ENCODE data around the gene DSG2.
"Not testable (repeated sequence)": the region's sequence is repeated elsewhere in the genome, so short reads cannot be mapped to it uniquely, and the experiment has no call there.

DSG2 gene

GRCh38 chr18:31507124-31507523, 9.1 kb downstream of the DSG2 start:
- not testable (repeated sequence) for H3K9me3 Mint-ChIP-seq; ATAC-seq (replicated peaks); H3K4me1 Mint-ChIP-seq (ENCODE audit: low read depth in 2 of 2); H3K4me3 Mint-ChIP-seq; DNase-seq; H3K36me3 Mint-ChIP-seq (ENCODE audit: insufficient read depth); H3K27me3 Mint-ChIP-seq; H3K27ac Mint-ChIP-seq

GRCh38 chr18:31508781-31509180, 10.8 kb downstream of the DSG2 start:
- Mint-ChIP-seq H3K9me3 (peaks cover 0 to 1% of the 10 kb centered on the region in 2 donors), H3K27ac (no peak overlapping the region), H3K36me3 (ENCODE audit: insufficient read depth) (no peaks in the 10 kb centered on the region), H3K27me3 (peaks cover 7 to 9% of the 10 kb centered on the region in 2 donors), H3K4me1 (ENCODE audit: low read depth in 2 of 2) (no peaks in the 10 kb centered on the region), H3K4me3 (no peak overlapping the region)
- no peak for ATAC-seq (replicated peaks)
- no peak for DNase-seq

- Mint-ChIP-seq H3K4me3 (no peak overlapping the region), H3K36me3 (ENCODE audit: insufficient read depth) (no peaks in the 10 kb centered on the region)
Observed at GRCh38 chr18:31509571-31509970, 11.6 kb downstream of the DSG2 start.

GRCh38 chr18:31510319-31510718, 12.3 kb downstream of the DSG2 start:
- H3K27ac Mint-ChIP-seq: no peak overlapping the region
- H3K4me1 Mint-ChIP-seq (ENCODE audit: low read depth in 2 of 2): no peaks in the 10 kb centered on the region
- no peak for ATAC-seq (replicated peaks)
- H3K4me3 Mint-ChIP-seq: no peak overlapping the region
- DNase-seq: no peak
- H3K27me3 Mint-ChIP-seq: peaks cover 7 to 9% of the 10 kb centered on the region in 2 donors
- H3K36me3 Mint-ChIP-seq (ENCODE audit: insufficient read depth): no peaks in the 10 kb centered on the region
- peaks cover 0 to 1% of the 10 kb centered on the region in 2 donors for H3K9me3 Mint-ChIP-seq

More at GRCh38 chr18:31509571-31509970, 11.6 kb downstream of the DSG2 start:
- Mint-ChIP-seq H3K27me3 (peaks cover 7 to 9% of the 10 kb centered on the region in 2 donors), H3K27ac (no peak overlapping the region), H3K9me3 (peaks cover 0 to 1% of the 10 kb centered on the region in 2 donors), H3K4me1 (ENCODE audit: low read depth in 2 of 2) (no peaks in the 10 kb centered on the region)
- no peak for ATAC-seq (replicated peaks)
- DNase-seq: no peak

- Mint-ChIP-seq H3K27ac (no peak overlapping the region), H3K4me3 (no peak overlapping the region), H3K36me3 (ENCODE audit: insufficient read depth) (no peaks in the 10 kb centered on the region), H3K27me3 (peaks cover 7 to 9% of the 10 kb centered on the region in 2 donors), H3K9me3 (peaks cover 0 to 1% of the 10 kb centered on the region in 2 donors), H3K4me1 (ENCODE audit: low read depth in 2 of 2) (no peaks in the 10 kb centered on the region)
- no peak for DNase-seq
- ATAC-seq (replicated peaks): no peak
Observed at GRCh38 chr18:31511098-31511497, 13.1 kb downstream of the DSG2 start.

- H3K9me3 Mint-ChIP-seq: peaks cover 0 to 1% of the 10 kb centered on the region in 2 donors
- no peaks in the 10 kb centered on the region for H3K36me3 Mint-ChIP-seq (ENCODE audit: insufficient read depth)
- DNase-seq (no peak), ATAC-seq (replicated peaks) (no peak)
- no peak overlapping the region for H3K27ac Mint-ChIP-seq
- H3K4me1 Mint-ChIP-seq (ENCODE audit: low read depth in 2 of 2): no peaks in the 10 kb centered on the region
- H3K4me3 Mint-ChIP-seq: no peak overlapping the region
- peaks cover 7 to 9% of the 10 kb centered on the region in 2 donors for H3K27me3 Mint-ChIP-seq
Observed at GRCh38 chr18:31512203-31512764, 14.3 kb downstream of the DSG2 start.

GRCh38 chr18:31513189-31513935, 15.4 kb downstream of the DSG2 start:
- no peak for DNase-seq
- no peaks in the 10 kb centered on the region for H3K4me1 Mint-ChIP-seq (ENCODE audit: low read depth in 2 of 2)

GRCh38 chr18:31516437-31516836, 18.5 kb downstream of the DSG2 start:
- no peaks in the 10 kb centered on the region for H3K9me3 Mint-ChIP-seq
- no peak overlapping the region for H3K4me3 Mint-ChIP-seq
- DNase-seq (no peak), ATAC-seq (replicated peaks) (no peak)
- no peak overlapping the region for H3K27ac Mint-ChIP-seq
- H3K36me3 Mint-ChIP-seq (ENCODE audit: insufficient read depth): no peaks in the 10 kb centered on the region
- H3K4me1 Mint-ChIP-seq (ENCODE audit: low read depth in 2 of 2): no peaks in the 10 kb centered on the region
- H3K27me3 Mint-ChIP-seq: peaks cover 7 to 9% of the 10 kb centered on the region in 2 donors

More at GRCh38 chr18:31513189-31513935, 15.4 kb downstream of the DSG2 start:
- Mint-ChIP-seq H3K4me3 (no peak overlapping the region), H3K27ac (no peak overlapping the region), H3K36me3 (ENCODE audit: insufficient read depth) (no peaks in the 10 kb centered on the region), H3K9me3 (peaks cover 0 to 1% of the 10 kb centered on the region in 2 donors), H3K27me3 (peaks cover 7 to 9% of the 10 kb centered on the region in 2 donors)
- no peak for ATAC-seq (replicated peaks)

GRCh38 chr18:31526374-31526773, 28.4 kb downstream of the DSG2 start:
- H3K4me1 Mint-ChIP-seq (ENCODE audit: low read depth in 2 of 2): no peaks in the 10 kb centered on the region
- H3K4me3 Mint-ChIP-seq: no peak overlapping the region
- no peaks in the 10 kb centered on the region for H3K9me3 Mint-ChIP-seq
- DNase-seq (no peak), ATAC-seq (replicated peaks) (no peak)
- no peak overlapping the region for H3K27ac Mint-ChIP-seq
- peaks cover 0 to 29% of the 10 kb centered on the region in 2 donors for H3K27me3 Mint-ChIP-seq
- no peaks in the 10 kb centered on the region for H3K36me3 Mint-ChIP-seq (ENCODE audit: insufficient read depth)

GRCh38 chr18:31533236-31533635, 35.3 kb downstream of the DSG2 start:
- no peak for ATAC-seq (replicated peaks)
- H3K27ac Mint-ChIP-seq: no peak overlapping the region
- H3K9me3 Mint-ChIP-seq: no peaks in the 10 kb centered on the region
- no peaks in the 10 kb centered on the region for H3K36me3 Mint-ChIP-seq (ENCODE audit: insufficient read depth)
- DNase-seq: no peak
- H3K4me1 Mint-ChIP-seq (ENCODE audit: low read depth in 2 of 2): no peaks in the 10 kb centered on the region
- no peak overlapping the region for H3K4me3 Mint-ChIP-seq
- H3K27me3 Mint-ChIP-seq: peaks cover 0 to 5% of the 10 kb centered on the region in 2 donors

- DNase-seq: no peak
- ATAC-seq (replicated peaks): no peak
- H3K4me3 Mint-ChIP-seq: no peak overlapping the region
- peaks cover 0 to 16% of the 10 kb centered on the region in 2 donors for H3K27me3 Mint-ChIP-seq
- H3K9me3 Mint-ChIP-seq: no peaks in the 10 kb centered on the region
- peaks cover 0 to 1% of the 10 kb centered on the region in 2 donors for H3K4me1 Mint-ChIP-seq (ENCODE audit: low read depth in 2 of 2)
- no peaks in the 10 kb centered on the region for H3K36me3 Mint-ChIP-seq (ENCODE audit: insufficient read depth)
- H3K27ac Mint-ChIP-seq: no peak overlapping the region
Observed at GRCh38 chr18:31538837-31539236, 40.9 kb downstream of the DSG2 start.

- Mint-ChIP-seq H3K36me3 (ENCODE audit: insufficient read depth) (no peaks in the 10 kb centered on the region), H3K4me1 (ENCODE audit: low read depth in 2 of 2) (peaks cover 0 to 1% of the 10 kb centered on the region in 2 donors), H3K9me3 (no peaks in the 10 kb centered on the region), H3K27me3 (no peaks in the 10 kb centered on the region), H3K4me3 (no peak overlapping the region), H3K27ac (no peak overlapping the region)
- DNase-seq (no peak), ATAC-seq (replicated peaks) (no peak)
Observed at GRCh38 chr18:31546476-31546875, 48.5 kb downstream of the DSG2 start.

- no peaks in the 10 kb centered on the region for H3K36me3 Mint-ChIP-seq (ENCODE audit: insufficient read depth)
- H3K27me3 Mint-ChIP-seq: peaks cover 8 to 9% of the 10 kb centered on the region in 2 donors
- no peak for DNase-seq
- H3K4me3 Mint-ChIP-seq: no peak overlapping the region
- no peak overlapping the region for H3K27ac Mint-ChIP-seq
- no peaks in the 10 kb centered on the region for H3K4me1 Mint-ChIP-seq (ENCODE audit: low read depth in 2 of 2)
- no peaks in the 10 kb centered on the region for H3K9me3 Mint-ChIP-seq
- no peak for ATAC-seq (replicated peaks)
Observed at GRCh38 chr18:31548853-31549252, 50.9 kb downstream of the DSG2 start.

- H3K4me1 Mint-ChIP-seq (ENCODE audit: low read depth in 2 of 2): no peaks in the 10 kb centered on the region
- no peak for ATAC-seq (replicated peaks)
- no peak overlapping the region for H3K27ac Mint-ChIP-seq
- H3K27me3 Mint-ChIP-seq: peaks cover 14% of the 10 kb centered on the region in 2 donors
- DNase-seq: no peak
- H3K36me3 Mint-ChIP-seq (ENCODE audit: insufficient read depth): no peaks in the 10 kb centered on the region
- H3K4me3 Mint-ChIP-seq: no peak overlapping the region
- H3K9me3 Mint-ChIP-seq: no peaks in the 10 kb centered on the region
Observed at GRCh38 chr18:31549416-31549815, 51.4 kb downstream of the DSG2 start.
